Renal cortical epithelial cell (primary cell): ENCODE data around the gene BLOC1S4. TPM values are rescaled to one million over a fixed set of nuclear protein-coding genes. Genes with fewer than 3 reads are reported as not detected.
"Not testable (repeated sequence)": the region's sequence is repeated elsewhere in the genome, so short reads cannot be mapped to it uniquely, and the experiment has no call there.

Experiments used
- DNase-seq: peaks from one replicate; pipeline ENCODE4 v3.0.0-alpha.2; 2011; ENCODE audit warnings: low read depth
- total RNA-seq: library from RNA; depleted of rRNA; stranded (reverse); fragments of >200 nt; gene quantifications from 2 replicates; pipeline ENCODE4 v1.2.3, GENCODE V29; 2014

BLOC1S4 gene, protein sequence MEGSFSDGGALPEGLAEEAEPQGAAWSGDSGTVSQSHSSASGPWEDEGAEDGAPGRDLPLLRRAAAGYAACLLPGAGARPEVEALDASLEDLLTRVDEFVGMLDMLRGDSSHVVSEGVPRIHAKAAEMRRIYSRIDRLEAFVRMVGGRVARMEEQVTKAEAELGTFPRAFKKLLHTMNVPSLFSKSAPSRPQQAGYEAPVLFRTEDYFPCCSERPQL
- total RNA-seq, result 18.1 and 21.2 TPM in 2 replicates

DNA sequence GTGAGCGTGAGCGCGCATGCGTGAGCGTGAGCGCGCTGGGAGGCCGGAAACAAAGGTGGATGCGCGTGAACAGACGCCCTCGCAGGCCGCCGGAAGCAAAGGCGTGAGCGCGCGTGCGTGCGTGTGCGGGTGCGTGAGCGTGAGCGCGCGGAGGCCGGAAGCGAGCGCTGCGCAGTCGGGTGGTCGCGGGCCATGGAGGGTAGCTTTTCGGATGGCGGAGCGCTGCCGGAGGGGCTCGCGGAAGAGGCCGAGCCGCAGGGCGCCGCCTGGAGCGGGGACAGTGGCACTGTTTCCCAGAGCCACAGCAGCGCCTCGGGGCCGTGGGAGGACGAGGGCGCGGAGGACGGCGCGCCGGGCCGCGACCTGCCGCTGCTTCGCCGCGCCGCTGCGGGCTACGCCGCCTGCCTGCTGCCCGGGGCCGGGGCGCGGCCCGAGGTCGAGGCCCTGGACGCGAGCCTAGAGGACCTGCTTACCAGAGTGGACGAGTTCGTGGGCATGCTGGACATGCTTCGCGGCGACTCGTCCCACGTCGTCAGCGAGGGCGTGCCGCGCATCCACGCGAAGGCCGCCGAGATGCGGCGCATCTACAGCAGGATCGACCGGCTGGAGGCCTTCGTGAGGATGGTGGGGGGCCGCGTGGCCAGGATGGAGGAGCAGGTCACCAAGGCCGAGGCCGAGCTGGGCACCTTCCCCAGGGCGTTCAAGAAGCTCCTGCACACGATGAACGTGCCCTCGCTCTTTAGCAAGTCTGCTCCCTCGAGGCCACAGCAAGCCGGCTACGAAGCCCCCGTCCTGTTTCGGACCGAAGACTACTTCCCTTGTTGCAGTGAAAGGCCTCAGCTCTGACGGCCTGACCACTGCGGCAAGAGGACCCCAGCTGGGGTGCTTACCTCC, at the start of gene BLOC1S4:
BLOC1S4 (plus strand) TSS at position 157 of the 894 bp plus-strand sequence; CDS start at position 193, 36 bp downstream.
- DNase-seq, result peak; percentile 71

DNA sequence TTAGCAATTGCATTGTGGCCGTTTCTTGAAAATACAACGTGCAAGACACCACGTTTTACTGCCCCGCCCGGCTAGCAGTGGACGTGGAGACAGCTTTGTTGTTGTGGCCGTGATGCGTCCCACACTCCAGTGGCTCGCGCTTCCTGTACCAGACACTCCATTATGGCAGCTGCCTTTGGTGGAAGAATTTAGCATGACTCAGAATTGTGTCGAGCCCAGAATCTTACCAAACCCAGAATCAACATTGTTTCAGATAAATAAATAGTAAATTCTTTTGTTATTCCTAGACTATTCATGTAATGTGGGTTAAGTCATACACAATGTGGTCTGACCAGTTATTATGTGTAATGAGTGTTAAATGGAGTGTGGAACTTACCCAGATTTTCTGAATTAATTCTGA, 47.6 kb upstream of the BLOC1S4 start:
- DNase-seq, result peak; percentile 93

DNA sequence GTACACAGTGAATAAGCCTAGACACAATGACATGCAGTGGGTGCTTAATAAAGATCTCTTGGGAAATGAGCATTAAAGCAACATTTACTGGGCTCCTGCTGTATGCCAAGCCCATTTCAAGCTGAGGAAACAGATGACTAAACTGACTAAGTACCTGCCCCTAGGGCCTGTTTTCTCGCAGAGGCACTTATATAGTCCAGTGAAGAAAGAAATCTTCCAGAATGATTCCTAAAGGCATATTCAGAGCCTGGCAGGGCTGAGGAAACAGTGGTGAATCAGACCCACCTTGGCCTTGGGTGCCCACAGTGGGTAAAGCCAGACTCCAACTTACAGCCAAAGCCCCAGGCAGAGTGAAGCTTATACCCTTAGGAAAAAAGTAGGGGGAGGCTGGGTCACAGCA, 44.3 kb upstream of the BLOC1S4 start:
- DNase-seq, result no peak

DNA sequence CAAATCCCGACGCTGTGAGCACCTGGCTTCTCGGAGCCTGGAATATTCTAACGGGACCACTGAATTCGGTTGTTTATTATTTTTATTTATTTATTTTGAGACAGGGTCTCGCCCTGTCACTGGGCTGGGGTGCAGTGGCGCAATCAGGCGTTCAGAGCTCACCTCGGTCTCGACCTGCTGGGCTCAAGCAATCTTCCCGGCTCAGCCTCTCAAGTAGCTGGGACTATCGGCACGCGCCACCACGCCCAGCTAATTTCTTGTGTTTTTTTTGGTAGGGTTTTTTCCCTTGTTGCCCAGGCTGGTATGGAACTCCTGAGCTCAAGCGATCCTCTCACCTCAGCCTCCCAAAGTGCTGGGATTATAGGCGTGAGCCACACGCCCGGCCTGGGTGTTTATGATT, 43.8 kb upstream of the BLOC1S4 start:
- DNase-seq, result no peak

DNA sequence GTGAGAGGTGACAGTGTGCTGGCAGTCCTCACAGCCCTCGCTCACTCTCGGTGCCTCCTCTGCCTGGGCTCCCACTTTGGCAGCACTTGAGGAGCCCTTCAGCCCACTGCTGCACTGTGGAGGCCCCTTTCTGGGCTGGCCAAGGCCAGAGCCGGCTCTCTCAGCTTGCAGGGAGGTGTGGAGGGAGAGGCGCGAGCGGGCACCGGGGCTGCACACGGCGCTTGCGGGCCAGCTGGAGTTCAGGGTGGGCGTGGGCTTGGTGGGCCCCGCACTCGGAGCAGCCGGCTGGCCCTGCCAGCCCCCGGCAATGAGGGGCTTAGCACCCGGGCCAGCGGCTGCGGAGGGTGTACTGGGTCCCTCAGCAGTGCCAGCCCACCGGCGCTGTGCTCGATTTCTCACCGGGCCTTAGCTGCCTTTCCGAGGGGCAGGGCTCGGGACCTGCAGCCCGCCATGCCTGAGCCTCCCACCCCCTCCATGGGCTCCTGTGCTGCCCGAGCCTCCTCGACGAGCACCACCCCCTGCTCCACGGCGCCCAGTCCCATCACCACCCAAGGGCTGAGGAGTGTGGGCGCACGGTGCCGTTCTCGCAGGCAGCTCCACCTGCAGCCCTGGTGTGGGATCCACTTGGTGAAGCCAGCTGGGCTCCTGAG, 43.3 kb upstream of the BLOC1S4 start:
- DNase-seq, result not testable (repeated sequence)

DNA sequence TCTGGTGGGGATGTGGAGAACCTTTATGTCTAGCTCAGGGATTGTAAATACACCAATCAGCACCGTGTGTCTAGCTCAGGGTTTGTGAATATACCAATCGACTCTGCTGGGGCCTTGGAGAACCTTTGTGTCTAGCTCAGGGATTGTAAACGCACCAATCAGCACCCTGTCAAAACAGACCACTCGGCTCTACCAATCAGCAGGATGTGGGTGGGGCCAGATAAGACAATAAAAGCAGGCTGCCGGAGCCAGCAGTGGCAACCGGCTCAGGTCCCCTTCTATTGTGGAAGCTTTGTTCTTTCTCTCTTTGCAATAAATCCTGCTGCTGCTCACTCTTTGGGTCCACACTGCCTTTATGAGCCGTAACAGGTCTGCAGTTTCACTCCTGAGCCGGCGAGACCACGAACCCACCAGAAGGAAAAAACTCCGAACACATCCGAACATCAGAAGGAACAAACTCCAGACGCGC, 42.7 kb upstream of the BLOC1S4 start:
- not testable (repeated sequence) for DNase-seq

DNA sequence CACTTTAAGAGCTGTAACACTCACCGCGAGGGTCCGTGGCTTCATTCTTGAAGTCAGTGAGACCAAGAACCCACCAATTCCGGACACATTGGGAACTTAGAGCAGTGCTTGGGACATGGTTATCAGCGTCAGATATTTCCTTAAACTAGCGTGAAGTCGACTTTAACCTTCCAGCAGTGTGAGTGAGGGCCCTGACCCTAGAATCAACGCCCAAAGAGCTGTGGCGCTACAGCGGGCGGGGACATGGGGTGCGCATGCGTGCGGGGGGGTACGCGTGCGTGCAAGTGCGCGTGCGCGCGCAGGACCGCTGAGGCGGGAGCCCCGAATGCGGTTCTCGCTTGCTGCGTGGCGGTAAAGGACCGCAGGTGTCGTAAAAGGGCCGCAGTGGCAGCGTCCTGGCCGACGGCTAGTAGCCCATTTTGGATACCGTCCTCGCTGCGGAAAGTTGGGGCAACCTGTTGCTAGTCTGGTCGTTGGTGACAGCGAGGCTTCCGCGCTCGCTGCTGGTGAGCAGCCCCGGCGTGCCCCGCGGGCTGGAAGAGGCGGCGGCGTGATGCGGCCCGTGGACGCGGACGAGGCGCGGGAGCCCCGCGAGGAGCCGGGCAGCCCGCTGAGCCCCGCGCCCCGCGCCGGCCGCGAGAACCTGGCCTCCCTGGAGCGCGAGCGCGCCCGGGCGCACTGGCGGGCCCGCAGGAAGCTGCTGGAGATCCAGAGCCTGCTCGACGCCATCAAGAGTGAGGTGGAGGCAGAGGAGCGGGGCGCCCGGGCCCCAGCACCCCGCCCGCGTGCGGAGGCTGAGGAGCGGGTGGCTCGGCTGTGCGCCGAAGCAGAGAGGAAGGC, 42.1 kb upstream of the BLOC1S4 start:
- DNase-seq, result peak; percentile 89

DNA sequence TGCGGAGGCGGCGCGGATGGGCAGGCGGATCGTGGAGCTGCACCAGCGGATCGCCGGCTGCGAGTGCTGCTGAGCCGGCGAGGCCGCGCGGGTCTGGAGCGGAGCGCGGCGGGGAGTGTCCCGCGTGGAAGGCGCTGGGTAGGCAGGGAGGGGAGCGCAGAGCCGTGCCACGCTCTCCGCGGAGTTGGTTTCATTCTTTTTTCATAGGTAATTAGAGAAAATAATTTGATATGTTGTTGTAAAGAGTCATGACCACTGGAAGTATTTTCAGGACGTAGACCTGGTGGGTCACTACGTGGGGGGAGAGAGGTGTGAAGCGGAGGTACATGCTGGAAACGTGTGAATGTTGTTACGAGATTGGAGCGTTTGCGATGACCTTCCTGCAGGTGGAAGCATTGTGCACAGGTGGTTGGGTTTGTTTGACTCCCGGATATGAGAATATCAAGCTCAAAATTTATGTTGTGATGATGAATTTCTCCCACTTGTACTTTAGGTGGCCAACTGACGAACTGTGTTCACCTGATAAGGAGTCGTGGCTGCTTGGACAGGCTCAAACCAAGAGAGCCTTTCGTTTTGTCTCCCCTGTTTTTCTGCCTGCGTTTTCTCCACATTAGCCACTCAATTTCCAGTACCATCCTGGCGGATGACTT, 41.3 kb upstream of the BLOC1S4 start:
- DNase-seq, result peak; percentile 63

DNA sequence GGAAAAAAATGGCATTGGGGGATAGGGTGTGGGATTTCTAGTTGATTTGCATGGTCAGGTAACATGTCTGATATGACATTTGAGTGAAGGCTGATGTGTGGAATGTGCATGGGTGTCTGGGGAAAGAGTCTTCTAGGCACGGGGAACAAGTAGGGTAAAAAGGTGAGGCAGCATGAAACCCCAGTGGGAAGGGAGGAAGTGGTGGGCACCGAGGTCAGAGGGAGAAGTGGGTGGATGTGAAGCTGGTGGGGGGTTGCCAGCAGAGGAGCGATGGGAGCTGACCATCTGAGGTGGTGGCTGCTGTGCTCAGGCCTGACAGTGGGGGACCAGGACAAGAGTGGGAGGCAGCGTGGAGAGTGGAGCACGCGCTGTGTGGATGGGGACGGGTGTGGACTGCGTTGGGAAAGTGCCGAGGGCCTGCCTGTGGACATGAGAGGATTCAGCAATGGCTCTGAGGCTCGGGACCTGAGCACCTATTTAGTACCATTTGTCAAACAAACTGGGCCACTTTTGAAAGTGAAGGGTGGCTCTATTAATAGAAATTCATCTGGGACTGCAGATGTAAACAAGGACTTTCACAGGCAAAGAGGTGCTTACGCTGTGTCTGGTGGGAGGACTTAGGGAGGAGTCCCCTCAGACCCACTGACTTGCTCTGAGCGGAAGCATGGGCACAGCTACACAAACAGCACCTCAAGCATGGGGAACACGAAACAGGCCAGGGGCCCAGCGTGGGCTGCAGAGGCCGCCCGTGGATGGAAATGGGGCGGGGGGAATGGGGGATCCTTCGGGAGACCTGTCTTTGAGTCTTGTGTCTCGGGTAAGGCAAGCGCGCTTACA, 39.0 kb upstream of the BLOC1S4 start:
- DNase-seq, result no peak

DNA sequence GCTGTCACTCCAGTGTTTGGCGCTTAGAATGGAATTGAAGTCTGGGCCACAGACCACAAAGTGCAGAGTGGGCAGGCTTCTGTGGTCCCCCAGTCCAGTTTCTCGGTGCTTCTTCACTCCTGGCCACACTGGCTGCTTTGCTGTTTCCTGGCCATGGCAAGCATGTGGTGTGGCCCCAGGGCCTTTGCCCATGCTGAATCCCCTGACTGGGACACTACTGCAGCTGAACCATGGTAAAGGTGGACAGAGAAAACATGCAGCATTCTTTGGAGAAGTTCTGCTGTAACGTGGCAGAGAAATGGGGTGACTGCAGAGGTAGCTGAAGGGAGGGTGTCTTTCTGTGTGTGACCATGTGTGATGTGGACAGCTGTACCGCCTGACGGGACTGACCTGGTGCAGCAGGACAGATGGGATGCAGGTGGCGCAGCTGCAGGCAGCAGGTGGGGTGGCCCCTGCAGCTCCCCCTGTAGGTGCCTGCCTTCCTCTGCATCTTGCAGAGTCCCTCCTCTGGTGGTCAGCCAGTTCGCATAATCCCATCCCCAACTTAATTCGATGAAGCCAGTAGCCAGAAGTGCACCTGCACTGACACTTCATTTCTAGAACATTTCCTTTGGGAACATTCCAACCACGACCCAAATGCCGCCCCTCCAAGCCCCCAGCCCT, 35.5 kb upstream of the BLOC1S4 start:
- no peak for DNase-seq

DNA sequence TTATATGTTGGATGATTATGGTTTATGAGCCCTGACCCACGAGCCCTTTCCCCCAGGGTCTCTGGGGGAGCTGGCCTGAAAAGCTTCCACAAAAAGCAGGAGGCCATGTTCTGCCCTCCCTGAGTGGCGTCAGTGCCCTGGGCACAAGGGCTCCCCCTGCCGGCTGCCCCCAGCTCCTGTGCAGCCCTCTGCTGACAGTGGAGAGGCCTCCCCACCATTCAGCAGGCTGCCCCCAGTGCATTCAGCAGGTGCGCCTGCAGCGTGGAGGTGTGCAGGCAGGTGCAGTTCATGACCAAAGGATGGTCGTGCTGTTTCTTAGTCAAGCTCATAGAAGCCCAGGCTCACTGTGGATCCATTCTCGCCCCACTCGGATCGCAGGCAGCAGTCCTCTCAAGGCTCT, 34.8 kb upstream of the BLOC1S4 start:
- no peak for DNase-seq

DNA sequence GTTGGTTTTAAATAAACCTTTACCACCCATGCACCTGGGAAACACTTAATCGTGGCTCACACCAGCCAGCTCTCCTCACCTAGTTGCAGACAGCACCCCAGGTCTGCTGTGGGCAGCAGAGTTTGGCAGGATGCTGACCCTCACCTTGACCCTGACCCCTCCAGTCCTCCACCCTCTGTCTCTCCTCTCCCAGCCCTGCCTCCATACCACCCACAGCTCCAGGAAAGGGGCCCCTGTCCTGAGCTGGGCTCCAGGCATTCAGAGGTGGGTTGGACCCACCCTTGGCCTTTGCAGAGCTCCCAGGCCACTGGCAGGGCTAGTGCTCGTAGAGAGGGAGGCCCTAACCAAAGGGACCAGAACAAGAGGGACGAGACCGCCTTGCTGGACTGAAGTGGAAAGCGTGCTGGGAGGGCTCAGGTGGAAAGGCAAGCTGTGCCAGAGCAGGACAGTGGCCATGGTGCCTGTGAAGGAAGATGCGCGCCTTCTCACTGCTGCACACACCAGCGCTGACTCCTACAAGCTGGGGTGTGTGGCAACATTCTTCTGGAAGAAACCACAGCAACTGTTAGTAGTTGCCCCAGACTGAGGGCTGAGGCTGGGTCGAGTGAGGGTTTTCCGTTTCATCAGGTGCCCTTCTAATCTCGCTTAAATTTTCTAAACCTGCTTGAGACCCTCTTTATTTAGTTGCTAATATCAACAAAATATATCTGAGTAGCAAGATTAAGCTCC, 32.9 kb upstream of the BLOC1S4 start:
- DNase-seq, result no peak

DNA sequence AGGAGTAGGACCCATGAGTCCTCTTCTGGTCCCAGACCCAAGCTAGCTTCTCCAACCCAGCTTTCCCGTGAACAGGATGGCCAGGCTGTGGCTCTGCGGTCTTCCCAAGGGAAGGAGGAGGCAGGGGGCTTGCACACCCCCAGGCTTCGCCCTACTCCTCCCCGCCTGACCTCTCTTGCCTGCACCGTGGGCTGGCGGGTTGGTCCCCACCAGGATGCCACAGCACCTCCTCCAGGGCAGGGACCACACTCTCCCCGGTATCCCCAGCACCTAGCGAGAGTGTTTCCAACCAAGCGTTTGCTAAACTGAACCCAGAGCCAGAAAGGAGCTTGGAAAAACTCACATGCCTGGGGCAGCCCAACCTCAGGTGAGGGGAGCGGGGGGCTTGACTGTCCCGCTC, 31.3 kb upstream of the BLOC1S4 start:
- DNase-seq, result no peak

DNA sequence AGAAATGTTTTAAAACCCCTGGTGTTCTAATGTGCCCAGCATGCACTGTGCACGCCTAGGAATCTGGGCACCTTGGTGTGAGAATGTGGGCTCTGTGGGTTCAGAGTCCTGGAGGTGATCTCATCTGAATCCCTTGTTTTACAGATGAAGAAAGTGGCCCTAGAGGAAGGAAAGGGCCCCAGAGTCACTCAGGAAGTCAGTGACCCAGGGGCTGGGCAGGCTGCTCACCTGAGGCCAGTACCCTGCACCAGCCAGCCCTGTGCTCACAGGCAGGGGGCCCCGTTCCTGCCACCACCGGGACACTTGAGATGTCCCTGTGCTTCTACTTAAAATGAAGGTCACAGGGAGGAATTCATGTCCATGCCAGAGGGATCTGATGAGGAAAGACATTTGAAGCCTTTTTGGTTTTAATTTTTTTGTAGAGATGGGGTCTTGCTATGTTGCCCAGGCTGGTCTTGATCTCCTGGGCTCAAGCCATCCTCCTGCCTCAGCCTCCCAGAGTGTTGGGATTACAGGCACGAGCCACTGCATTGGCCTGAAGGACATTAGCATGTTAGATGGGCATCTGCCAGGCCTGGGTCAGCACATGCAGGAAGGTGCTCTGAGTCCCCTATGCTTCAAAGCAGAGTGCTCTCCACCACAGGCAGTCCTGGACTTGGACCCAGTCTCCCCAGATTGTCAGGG, 29.7 kb upstream of the BLOC1S4 start:
- DNase-seq, result no peak

DNA sequence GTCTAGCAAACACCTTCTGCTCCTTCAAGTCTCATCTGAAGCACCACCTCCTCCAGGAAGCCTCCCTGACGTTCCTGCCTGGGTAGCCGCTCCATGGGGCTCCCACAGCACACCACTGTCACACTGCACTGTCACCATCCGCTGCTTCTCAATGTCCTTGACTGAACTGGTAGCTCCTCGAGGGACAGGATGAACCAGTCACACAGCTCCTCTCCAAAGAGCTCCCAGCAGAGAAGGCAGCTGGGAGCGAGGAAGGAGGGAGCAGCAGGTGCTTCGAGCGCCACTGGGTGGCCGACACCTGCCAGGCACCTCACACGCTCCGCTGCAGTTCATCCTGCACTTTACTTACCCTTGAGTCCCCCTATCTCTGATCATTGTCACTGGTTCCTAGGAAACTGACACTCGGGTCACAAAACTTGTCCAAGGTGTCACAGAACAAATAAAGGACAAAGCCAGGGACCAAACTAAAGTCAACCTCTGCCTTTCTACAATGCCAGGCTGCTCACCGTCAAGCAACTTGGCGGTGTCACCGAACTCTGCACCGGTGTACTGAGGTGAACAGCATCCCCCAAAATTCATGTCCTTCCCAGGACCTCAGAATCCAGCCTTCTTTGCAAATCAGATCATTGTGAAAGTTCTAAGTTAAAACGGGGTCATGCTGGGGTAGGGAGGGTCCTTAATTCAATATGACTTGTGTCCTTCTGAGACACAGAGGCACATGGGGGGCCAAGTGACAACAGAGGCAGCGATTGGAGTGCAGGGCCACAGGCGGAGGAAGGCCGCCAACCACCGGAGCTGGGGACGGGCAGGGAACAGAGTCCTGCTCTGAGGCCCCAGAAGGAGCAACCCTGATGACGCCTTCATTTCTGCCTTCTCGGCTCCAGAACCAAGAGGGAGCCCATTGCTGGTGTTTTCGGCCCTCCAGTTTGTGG, 27.8 kb upstream of the BLOC1S4 start:
- no peak for DNase-seq

DNA sequence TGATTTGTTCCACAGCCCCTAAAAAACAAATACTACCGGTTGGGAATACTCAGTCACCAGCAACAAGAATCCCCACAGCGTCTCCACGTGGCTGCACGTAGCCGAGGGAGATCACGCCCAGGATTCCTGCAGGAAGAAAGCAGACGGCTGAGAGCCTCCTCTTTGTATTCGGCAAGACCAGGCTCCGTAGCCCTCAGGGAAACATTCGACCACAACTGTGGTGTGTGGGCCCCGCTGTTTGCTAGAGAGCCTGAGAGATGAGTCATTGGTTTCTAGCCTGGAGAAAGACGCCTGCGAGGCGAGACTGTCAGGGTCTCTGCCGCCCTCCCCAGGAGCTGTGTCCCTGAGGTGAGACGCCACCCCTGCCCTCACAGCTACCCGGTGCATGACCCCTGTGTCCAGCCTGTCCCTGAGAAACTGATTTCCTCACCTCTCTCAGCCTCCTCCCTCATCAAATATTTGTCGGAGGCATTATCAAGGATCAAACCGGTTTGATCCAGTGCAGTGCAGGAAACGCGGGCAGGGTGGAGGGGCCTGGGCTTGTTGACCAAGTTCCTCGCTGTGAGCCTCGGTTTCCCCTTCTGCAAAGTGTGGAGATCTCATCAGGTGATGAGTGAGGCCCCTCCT, 27.0 kb upstream of the BLOC1S4 start:
- peak; percentile 84 for DNase-seq

DNA sequence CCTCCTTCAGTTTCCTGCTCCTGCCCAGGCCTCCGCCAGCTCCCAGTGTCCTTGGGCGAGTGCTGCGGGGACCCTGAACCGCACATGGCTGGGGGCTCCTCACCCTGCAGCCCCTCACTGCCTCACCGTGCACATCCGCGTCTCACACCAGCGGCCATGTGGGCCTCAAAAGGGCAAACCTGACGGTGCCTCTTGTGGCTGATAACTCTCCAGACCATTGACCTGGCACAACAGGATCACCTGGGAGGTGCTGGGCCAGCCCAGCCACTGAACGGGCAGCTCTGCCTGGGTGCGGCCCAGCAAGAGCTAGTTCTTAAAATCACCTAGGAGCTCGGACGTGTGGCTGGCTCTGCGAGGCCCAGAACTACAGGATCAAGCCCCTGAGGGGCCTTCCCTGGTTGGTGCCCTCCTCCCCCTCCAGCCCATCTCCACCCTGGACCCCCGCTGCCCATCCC, 26.4 kb upstream of the BLOC1S4 start:
- no peak for DNase-seq
